SK-N-MC (cell line): ENCODE measurements around the gene TICAM1.

ENCODE experiments used
- DNase-seq: peaks from one replicate; pipeline ENCODE4 v3.0.0-alpha.2; 2011; ENCODE audit warnings: low read depth, low spot score
- H3K27ac ChIP-seq: fragments of 200-600 bp; sonication (generic); 2 replicates; pipeline ENCODE4 v1.5.1; 2016; ENCODE audit warnings: mixed run types
- H3K36me3 ChIP-seq: fragments of 200-600 bp; sonication (generic); 2 replicates; pipeline ENCODE4 v1.6.1; 2017; ENCODE audit warnings: antibody characterized with exemption, low read length, mixed read lengths; ENCODE audit not compliant: insufficient read depth
- H3K4me3 ChIP-seq: fragments of 200-600 bp; sonication (generic); 2 replicates; pipeline ENCODE4 v1.5.1; 2016
- H3K9ac ChIP-seq: fragments of 200-600 bp; sonication (generic); 2 replicates; pipeline ENCODE4 v1.8.0; 2017; ENCODE audit warnings: mixed run types, mixed read lengths; ENCODE audit not compliant: insufficient read length
- H3K9me3 ChIP-seq: fragments of 200-600 bp; sonication (generic); 2 replicates; pipeline ENCODE4 v1.6.1; 2017; ENCODE audit warnings: low read depth, mild to moderate bottlenecking, antibody characterized with exemption, low read length, moderate library complexity, mixed read lengths
- EZH2 ChIP-seq: fragments of 200-600 bp; sonication (generic); IDR thresholded peaks from one replicate; pipeline ENCODE4 v1.6.1; 2017; ENCODE audit warnings: antibody characterized with exemption
- FOXP2 ChIP-seq: optimal IDR thresholded peaks from 2 replicates; pipeline ENCODE3; 2011; ENCODE audit warnings: mild to moderate bottlenecking, moderate library complexity; ENCODE audit not compliant: insufficient read depth; ENCODE audit errors: extremely low read length, control extremely low read depth
- POLR2AphosphoS5 ChIP-seq: IDR thresholded peaks from 2 replicates; pipeline ENCODE4 v1.6.1; 2012; ENCODE audit warnings: mild to moderate bottlenecking, low read depth, low read length, borderline replicate concordance

TICAM1 gene

GRCh38 chr19:4773047-4773640, 58.4 kb downstream of the TICAM1 start:
- no peak for DNase-seq
- H3K36me3 ChIP-seq: no peaks in the 10 kb centered on the region
- no peaks in the 10 kb centered on the region for H3K9me3 ChIP-seq
- TF ChIP-seq POLR2AphosphoS5 (no peak), FOXP2 (no peak), EZH2 (no peak)
- H3K9ac ChIP-seq: no peak overlapping the region
- H3K4me3 ChIP-seq: no peak overlapping the region
- no peak overlapping the region for H3K27ac ChIP-seq

- no peaks in the 10 kb centered on the region for H3K36me3 ChIP-seq
- H3K9ac ChIP-seq: no peak overlapping the region
- TF ChIP-seq EZH2: no peak
- no peak for TF ChIP-seq FOXP2
- TF ChIP-seq POLR2AphosphoS5: no peak
- no peak overlapping the region for H3K27ac ChIP-seq
- H3K9me3 ChIP-seq: no peaks in the 10 kb centered on the region
- H3K4me3 ChIP-seq: no peak overlapping the region
- DNase-seq: no peak
Observed at GRCh38 chr19:4772566-4772965, 58.9 kb downstream of the TICAM1 start.

- Histone ChIP-seq H3K9ac (no peak overlapping the region), H3K4me3 (no peak overlapping the region), H3K36me3 (no peaks in the 10 kb centered on the region), H3K9me3 (no peaks in the 10 kb centered on the region), H3K27ac (no peak overlapping the region)
- TF ChIP-seq FOXP2 (no peak), POLR2AphosphoS5 (peak; percentile 52; the same call in 1 of the 2 replicates)
- peak; percentile 89 for DNase-seq
Observed at GRCh38 chr19:4768934-4769777, 62.4 kb downstream of the TICAM1 start.
